Measurements from ENCODE around the gene BSND.

BSND gene

GRCh38 chr1:54996869-54997710, 1.6 kb upstream of the BSND start:
- Histone ChIP-seq H3K9ac (ENCODE audit: low read length) (no peak overlapping the region), H3K27ac (ENCODE audit: low read depth, low read length) (no peak overlapping the region), H3K4me3 (ENCODE audit: low read length) (no peak overlapping the region), H3K4me1 (ENCODE audit: control insufficient read depth, insufficient read depth, low read length) (no peaks in the 10 kb centered on the region), H3K27me3 (ENCODE audit: control insufficient read depth, insufficient read depth, low read length) (peaks cover 14% of the 10 kb centered on the region), H3K36me3 (ENCODE audit: control insufficient read depth, insufficient read depth, low read length) (no peaks in the 10 kb centered on the region)

- no peaks in the 10 kb centered on the region for H3K4me1 ChIP-seq (ENCODE audit: control insufficient read depth, insufficient read depth, low read length)
- H3K36me3 ChIP-seq (ENCODE audit: control insufficient read depth, insufficient read depth, low read length) = no peaks in the 10 kb centered on the region
- H3K4me3 ChIP-seq (ENCODE audit: low read length) = no peak overlapping the region
- peaks cover 14% of the 10 kb centered on the region for H3K27me3 ChIP-seq (ENCODE audit: control insufficient read depth, insufficient read depth, low read length)
- no peak overlapping the region for H3K9ac ChIP-seq (ENCODE audit: low read length)
- H3K27ac ChIP-seq (ENCODE audit: low read depth, low read length) = no peak overlapping the region
These were observed 1.1 kb upstream of the BSND start for GRCh38 chr1:54997711-54997986.

DNA sequence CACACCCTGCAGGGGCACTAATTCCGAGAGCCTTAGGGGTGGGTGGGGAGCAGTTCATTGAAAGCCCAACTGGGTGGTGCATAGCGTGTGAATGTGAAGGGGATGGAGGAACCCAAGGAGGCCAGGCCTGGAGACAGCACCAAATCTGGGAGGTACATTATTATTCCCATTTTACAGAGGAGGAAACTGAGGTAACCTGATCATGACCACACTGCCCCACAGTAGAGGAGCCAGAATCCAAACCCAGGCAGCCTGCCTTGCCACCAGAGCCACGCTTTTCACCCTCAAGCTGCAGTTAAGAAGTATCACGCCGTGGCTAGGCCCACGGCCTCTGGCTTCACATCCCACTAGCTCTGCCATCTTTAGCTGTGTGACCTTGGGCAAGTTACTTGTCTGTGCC, 633 bp upstream of the BSND start:
- Histone ChIP-seq H3K27ac (ENCODE audit: low read depth, low read length) (no peak overlapping the region), H3K36me3 (ENCODE audit: control insufficient read depth, insufficient read depth, low read length) (no peaks in the 10 kb centered on the region), H3K4me1 (ENCODE audit: control insufficient read depth, insufficient read depth, low read length) (no peaks in the 10 kb centered on the region), H3K9ac (ENCODE audit: low read length) (no peak overlapping the region), H3K27me3 (ENCODE audit: control insufficient read depth, insufficient read depth, low read length) (peaks cover 14% of the 10 kb centered on the region), H3K4me3 (ENCODE audit: low read length) (no peak overlapping the region)

GRCh38 chr1:55000110-55001085, 1.7 kb downstream of the BSND start:
- no peaks in the 10 kb centered on the region for H3K36me3 ChIP-seq (ENCODE audit: control insufficient read depth, insufficient read depth, low read length)
- no peaks in the 10 kb centered on the region for H3K4me1 ChIP-seq (ENCODE audit: control insufficient read depth, insufficient read depth, low read length)
- no peak overlapping the region for H3K4me3 ChIP-seq (ENCODE audit: low read length)
- H3K27ac ChIP-seq (ENCODE audit: low read depth, low read length) = no peak overlapping the region
- no peak overlapping the region for H3K9ac ChIP-seq (ENCODE audit: low read length)
- peaks cover 14% of the 10 kb centered on the region for H3K27me3 ChIP-seq (ENCODE audit: control insufficient read depth, insufficient read depth, low read length)

GRCh38 chr1:55001311-55001710, 2.6 kb downstream of the BSND start:
- H3K9ac ChIP-seq (ENCODE audit: low read length) = no peak overlapping the region
- no peaks in the 10 kb centered on the region for H3K36me3 ChIP-seq (ENCODE audit: control insufficient read depth, insufficient read depth, low read length)
- H3K27ac ChIP-seq (ENCODE audit: low read depth, low read length) = no peak overlapping the region
- no peak overlapping the region for H3K4me3 ChIP-seq (ENCODE audit: low read length)
- peaks cover 9% of the 10 kb centered on the region for H3K27me3 ChIP-seq (ENCODE audit: control insufficient read depth, insufficient read depth, low read length)
- no peaks in the 10 kb centered on the region for H3K4me1 ChIP-seq (ENCODE audit: control insufficient read depth, insufficient read depth, low read length)

DNA sequence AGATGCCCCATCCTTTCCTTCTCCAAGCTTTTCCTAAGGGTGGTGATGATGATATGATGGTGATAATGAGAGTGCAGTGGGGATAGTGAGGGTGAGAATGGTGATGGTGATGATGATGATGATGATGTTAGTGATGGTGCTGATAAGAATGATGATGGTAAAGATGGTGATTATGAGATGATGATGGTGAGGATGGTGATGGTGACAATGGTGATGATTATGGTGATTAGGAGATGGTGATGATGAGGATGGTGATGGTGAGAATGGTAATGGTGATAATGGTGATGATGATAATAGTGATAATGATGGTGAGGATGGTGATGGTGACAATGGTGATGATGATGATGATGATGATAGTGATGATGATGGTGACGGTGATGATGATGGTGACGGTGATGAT, 4.0 kb downstream of the BSND start:
- no peak overlapping the region for H3K27ac ChIP-seq (ENCODE audit: low read depth, low read length)
- H3K9ac ChIP-seq (ENCODE audit: low read length) = no peak overlapping the region
- no peaks in the 10 kb centered on the region for H3K4me1 ChIP-seq (ENCODE audit: control insufficient read depth, insufficient read depth, low read length)
- H3K4me3 ChIP-seq (ENCODE audit: low read length) = no peak overlapping the region
- no peaks in the 10 kb centered on the region for H3K36me3 ChIP-seq (ENCODE audit: control insufficient read depth, insufficient read depth, low read length)
- no peaks in the 10 kb centered on the region for H3K27me3 ChIP-seq (ENCODE audit: control insufficient read depth, insufficient read depth, low read length)

DNA sequence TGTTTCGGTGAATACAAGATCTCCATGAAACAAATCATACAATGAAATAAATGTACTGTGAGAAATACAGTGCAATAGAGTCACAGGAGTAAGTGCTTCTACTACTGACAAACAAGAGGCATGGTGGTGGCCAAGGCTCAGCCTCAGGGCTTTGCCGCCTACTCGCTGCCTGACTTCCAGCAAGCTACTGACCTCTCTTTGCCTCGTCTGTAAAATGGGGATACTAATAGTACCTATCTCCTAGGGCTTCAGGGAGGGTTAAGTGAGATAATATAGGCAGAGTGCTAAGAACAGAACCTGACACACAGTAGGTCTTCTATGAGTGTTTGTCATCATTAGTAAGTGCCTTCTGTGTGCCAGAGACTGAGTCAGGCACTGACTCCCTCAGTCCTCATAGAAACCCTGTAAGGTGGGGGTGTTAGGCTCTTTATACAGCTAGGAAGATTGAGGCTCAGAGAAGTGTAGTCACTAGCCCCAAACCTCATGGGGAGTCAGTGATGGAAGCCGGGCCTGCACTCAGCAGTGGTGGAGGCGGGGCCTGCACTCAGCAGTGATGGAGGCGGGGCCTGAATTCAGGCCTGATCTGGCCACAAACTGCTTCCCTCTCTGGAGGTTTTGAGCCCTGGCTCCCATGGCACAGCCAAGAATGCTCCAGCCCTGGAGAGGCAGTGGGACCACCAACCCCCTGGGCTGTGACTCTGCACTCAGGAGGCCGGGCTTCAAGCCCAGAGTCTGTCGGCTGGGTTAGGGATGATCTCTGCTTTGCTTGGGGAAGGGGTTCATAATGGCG, 6.8 kb downstream of the BSND start:
- no peaks in the 10 kb centered on the region for H3K36me3 ChIP-seq (ENCODE audit: control insufficient read depth, insufficient read depth, low read length)
- no peak overlapping the region for H3K4me3 ChIP-seq (ENCODE audit: low read length)
- no peaks in the 10 kb centered on the region for H3K27me3 ChIP-seq (ENCODE audit: control insufficient read depth, insufficient read depth, low read length)
- no peak overlapping the region for H3K9ac ChIP-seq (ENCODE audit: low read length)
- no peaks in the 10 kb centered on the region for H3K4me1 ChIP-seq (ENCODE audit: control insufficient read depth, insufficient read depth, low read length)
- no peak overlapping the region for H3K27ac ChIP-seq (ENCODE audit: low read depth, low read length)

DNA sequence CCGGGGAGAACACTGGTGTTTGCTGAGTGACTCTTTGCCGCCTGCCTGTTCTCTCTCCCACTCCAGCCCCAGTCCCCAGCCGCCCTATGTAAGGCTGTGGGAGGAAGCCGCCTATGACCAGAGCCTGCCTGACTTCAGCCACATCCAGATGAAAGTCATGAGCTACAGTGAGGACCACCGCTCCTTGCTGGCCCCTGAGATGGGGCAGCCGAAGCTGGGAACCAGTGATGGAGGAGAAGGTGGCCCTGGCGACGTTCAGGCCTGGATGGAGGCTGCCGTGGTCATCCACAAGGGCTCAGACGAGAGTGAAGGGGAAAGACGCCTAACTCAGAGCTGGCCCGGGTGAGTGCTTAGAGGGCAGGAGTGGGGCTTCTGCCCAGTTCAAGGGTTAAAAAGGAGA, 8.2 kb downstream of the BSND start:
- H3K9ac ChIP-seq (ENCODE audit: low read length) = no peak overlapping the region
- H3K27ac ChIP-seq (ENCODE audit: low read depth, low read length) = no peak overlapping the region
- H3K27me3 ChIP-seq (ENCODE audit: control insufficient read depth, insufficient read depth, low read length) = no peaks in the 10 kb centered on the region
- no peaks in the 10 kb centered on the region for H3K4me1 ChIP-seq (ENCODE audit: control insufficient read depth, insufficient read depth, low read length)
- no peaks in the 10 kb centered on the region for H3K36me3 ChIP-seq (ENCODE audit: control insufficient read depth, insufficient read depth, low read length)
- no peak overlapping the region for H3K4me3 ChIP-seq (ENCODE audit: low read length)

DNA sequence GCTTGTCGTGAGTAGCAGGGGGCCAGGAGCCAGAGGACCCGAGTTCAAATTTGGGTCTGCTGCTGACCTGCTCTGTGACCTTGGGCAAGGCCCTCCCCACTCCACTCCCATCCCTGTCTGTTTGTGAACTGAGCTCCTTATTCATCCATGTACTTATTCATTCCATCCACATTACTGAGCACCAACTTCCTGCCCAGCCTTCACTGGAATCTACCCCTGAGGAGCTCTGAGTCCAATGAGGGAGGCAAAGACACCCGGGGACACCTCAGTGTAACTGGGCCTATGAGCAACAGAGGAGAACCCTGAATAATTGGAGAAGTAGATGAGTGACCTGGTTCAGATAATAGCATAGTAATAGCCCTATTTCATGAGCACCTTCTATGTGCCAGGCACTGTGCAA, 8.9 kb downstream of the BSND start:
- Histone ChIP-seq H3K27ac (ENCODE audit: low read depth, low read length) (no peak overlapping the region), H3K4me1 (ENCODE audit: control insufficient read depth, insufficient read depth, low read length) (no peaks in the 10 kb centered on the region), H3K9ac (ENCODE audit: low read length) (no peak overlapping the region), H3K27me3 (ENCODE audit: control insufficient read depth, insufficient read depth, low read length) (no peaks in the 10 kb centered on the region), H3K4me3 (ENCODE audit: low read length) (no peak overlapping the region), H3K36me3 (ENCODE audit: control insufficient read depth, insufficient read depth, low read length) (no peaks in the 10 kb centered on the region)

GRCh38 chr1:55010194-55010886, 11.6 kb downstream of the BSND start:
- no peaks in the 10 kb centered on the region for H3K27me3 ChIP-seq (ENCODE audit: control insufficient read depth, insufficient read depth, low read length)
- no peak overlapping the region for H3K9ac ChIP-seq (ENCODE audit: low read length)
- H3K36me3 ChIP-seq (ENCODE audit: control insufficient read depth, insufficient read depth, low read length) = no peaks in the 10 kb centered on the region
- H3K27ac ChIP-seq (ENCODE audit: low read depth, low read length) = no peak overlapping the region
- H3K4me1 ChIP-seq (ENCODE audit: control insufficient read depth, insufficient read depth, low read length) = no peaks in the 10 kb centered on the region
- H3K4me3 ChIP-seq (ENCODE audit: low read length) = no peak overlapping the region

- H3K27me3 ChIP-seq (ENCODE audit: control insufficient read depth, insufficient read depth, low read length) = no peaks in the 10 kb centered on the region
- no peak overlapping the region for H3K4me3 ChIP-seq (ENCODE audit: low read length)
- no peaks in the 10 kb centered on the region for H3K4me1 ChIP-seq (ENCODE audit: control insufficient read depth, insufficient read depth, low read length)
- H3K9ac ChIP-seq (ENCODE audit: low read length) = no peak overlapping the region
- no peak overlapping the region for H3K27ac ChIP-seq (ENCODE audit: low read depth, low read length)
- H3K36me3 ChIP-seq (ENCODE audit: control insufficient read depth, insufficient read depth, low read length) = no peaks in the 10 kb centered on the region
These were observed 12.1 kb downstream of the BSND start for GRCh38 chr1:55010887-55011217.

DNA sequence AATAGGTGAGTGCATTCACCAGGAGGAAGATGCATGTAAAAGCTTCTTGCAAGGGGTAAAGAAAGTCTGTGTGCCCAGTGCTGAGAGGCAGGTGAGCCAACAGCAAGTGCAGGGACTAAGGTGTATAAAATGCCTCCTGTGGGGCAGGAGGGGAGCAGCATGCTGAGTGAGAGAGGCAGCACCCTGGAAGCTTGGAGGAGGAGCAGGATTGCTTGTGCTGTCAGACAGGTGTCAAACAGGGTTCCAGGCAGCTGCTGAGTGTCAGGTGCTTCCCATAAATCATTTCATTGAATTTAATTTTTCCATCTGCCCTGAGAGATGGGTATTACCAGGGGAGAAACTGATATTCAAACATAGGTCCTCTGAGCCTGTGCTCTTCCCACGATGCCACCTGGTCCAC, 13.9 kb downstream of the BSND start:
- no peak overlapping the region for H3K27ac ChIP-seq (ENCODE audit: low read depth, low read length)
- no peaks in the 10 kb centered on the region for H3K4me1 ChIP-seq (ENCODE audit: control insufficient read depth, insufficient read depth, low read length)
- H3K9ac ChIP-seq (ENCODE audit: low read length) = no peak overlapping the region
- no peaks in the 10 kb centered on the region for H3K27me3 ChIP-seq (ENCODE audit: control insufficient read depth, insufficient read depth, low read length)
- no peaks in the 10 kb centered on the region for H3K36me3 ChIP-seq (ENCODE audit: control insufficient read depth, insufficient read depth, low read length)
- no peak overlapping the region for H3K4me3 ChIP-seq (ENCODE audit: low read length)
